Ovary (tissue), 3 donors: Measurements from ENCODE around the gene CAMK2D.

Experiments used
- CTCF ChIP-seq, 3 donors: fragments of 450-650 bp in 2 of 3; fragments of 200-600 bp in 1 of 3; IDR thresholded peaks; one replicate each; pipeline versions ENCODE4 v1.5.1 to v1.8.0; 2016 to 2022; ENCODE audit warnings: antibody characterized with exemption in 3 of 3, mild to moderate bottlenecking in 1 of 3
- POLR2A ChIP-seq: fragments of 450-650 bp; IDR thresholded peaks from one replicate; pipeline ENCODE4 v1.6.1; 2017; ENCODE audit warnings: antibody characterized with exemption, mild to moderate bottlenecking, moderate library complexity
- donor health status: DM: no; HTN: no; CAD: no.

GRCh38 chr4:113623274-113623894, 138.2 kb downstream of the CAMK2D start:
- TF ChIP-seq POLR2A (no peak), CTCF (IDR thresholded peaks at IDR 0.05) (no peak)
